VCaP (cell line): ENCODE measurements around the gene RNF13.

Source experiments
- H3K27ac ChIP-seq: fragments of 450-650 bp; 2 replicates; pipeline ENCODE4 v1.5.1; 2017
- CTCF ChIP-seq: fragments of 450-650 bp; conservative IDR thresholded peaks from 2 replicates; pipeline ENCODE4 v1.5.1; 2017; ENCODE audit warnings: mild to moderate bottlenecking, moderate library complexity

The RNF13 gene

GRCh38 chr3:149812606-149813366 lies at the start of gene RNF13:
Gene RNF13, plus strand, starts transcription at chr3:149813215. Its CDS starts 32,812 bp downstream, at chr3:149846027.
- peak within 1 kb of the TSS; percentile 96 for H3K27ac ChIP-seq
- no peak for TF ChIP-seq CTCF

GRCh38 chr3:149763565-149764195 lies 49.3 kb upstream of the RNF13 start:
- no peak for TF ChIP-seq CTCF
- no peak overlapping the region for H3K27ac ChIP-seq

GRCh38 chr3:149764302-149764701 lies 48.7 kb upstream of the RNF13 start:
- no peak for TF ChIP-seq CTCF
- H3K27ac ChIP-seq, result no peak overlapping the region

- no peak overlapping the region for H3K27ac ChIP-seq
- TF ChIP-seq CTCF, result peak; percentile 80
These were observed 47.2 kb upstream of the RNF13 start for GRCh38 chr3:149765762-149766334.

- TF ChIP-seq CTCF, result no peak
- no peak overlapping the region for H3K27ac ChIP-seq
These were observed 45.3 kb upstream of the RNF13 start for GRCh38 chr3:149767720-149768119.

GRCh38 chr3:149768704-149769103 lies 44.3 kb upstream of the RNF13 start:
- H3K27ac ChIP-seq, result no peak overlapping the region
- TF ChIP-seq CTCF, result no peak

- no peak for TF ChIP-seq CTCF
- no peak overlapping the region for H3K27ac ChIP-seq
These were observed 42.8 kb upstream of the RNF13 start for GRCh38 chr3:149770246-149770645.
